AG09319 (cell line): Measurements from ENCODE around the gene LEP.
"Not testable (repeated sequence)": the region's sequence is repeated elsewhere in the genome, so short reads cannot be mapped to it uniquely, and the experiment has no call there.

Experiments
- DNase-seq: peaks from one replicate; pipeline ENCODE4 v3.0.0-alpha.2; 2010; ENCODE audit warnings: low read depth; ENCODE audit errors: extremely low read depth
- CTCF ChIP-seq: IDR thresholded peaks from 2 replicates; pipeline ENCODE4 v1.5.1; 2011; ENCODE audit warnings: low read depth, mild to moderate bottlenecking, inconsistent platforms, low read length, moderate library complexity

The LEP gene

DNA sequence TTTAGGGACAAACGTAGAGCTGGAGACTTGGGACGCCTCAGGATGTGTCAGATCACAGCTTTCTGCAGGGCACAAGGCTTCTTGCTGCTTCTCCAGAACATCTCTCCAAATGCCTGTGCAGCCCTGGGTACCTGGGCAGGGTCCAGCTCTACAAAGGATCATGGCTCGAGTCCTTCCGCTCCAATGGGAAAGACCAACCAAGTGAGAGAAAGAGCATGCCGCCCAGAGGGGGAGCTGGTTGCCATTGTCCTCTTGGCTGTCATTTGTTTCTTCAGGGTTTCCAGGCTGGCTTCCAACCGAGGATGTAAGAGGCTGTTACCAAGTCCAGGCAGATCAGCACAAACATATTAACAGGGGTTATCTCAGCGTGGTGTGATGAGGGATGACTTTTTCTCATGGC is 5.6 kb upstream of the LEP start:
- DNase-seq = no peak
- no peak for TF ChIP-seq CTCF

GRCh38 chr7:128236924-128237586 is 4.0 kb upstream of the LEP start:
- DNase-seq = no peak
- TF ChIP-seq CTCF = no peak

GRCh38 chr7:128239146-128239545 is 1.9 kb upstream of the LEP start:
- not testable (repeated sequence) for DNase-seq

DNA sequence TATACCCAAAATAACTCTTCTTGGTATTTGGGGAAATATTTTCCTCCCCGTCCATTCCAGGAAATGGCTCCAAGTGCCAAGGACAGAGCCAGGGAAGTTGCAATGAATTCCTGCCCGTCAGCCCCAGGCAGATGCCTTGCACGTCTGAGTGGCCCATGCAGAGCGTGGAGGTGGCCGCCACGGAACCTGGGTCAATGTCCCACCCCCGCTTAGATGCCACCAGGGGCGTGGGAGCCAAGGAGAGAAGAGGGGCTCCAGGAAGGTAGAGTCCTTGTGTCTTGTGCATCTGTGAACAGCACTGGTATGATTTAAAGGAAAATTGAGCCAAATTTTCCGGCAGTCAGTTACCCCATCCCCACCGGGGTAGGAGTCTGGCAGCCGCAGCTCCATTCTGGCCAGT is 1.6 kb downstream of the LEP start:
- TF ChIP-seq CTCF = no peak
- DNase-seq = no peak

GRCh38 chr7:128243273-128243672 is 2.2 kb downstream of the LEP start:
- no peak for TF ChIP-seq CTCF
- no peak for DNase-seq

GRCh38 chr7:128244861-128245260 is 3.8 kb downstream of the LEP start:
- no peak for TF ChIP-seq CTCF
- DNase-seq = no peak

- TF ChIP-seq CTCF = no peak
- no peak for DNase-seq
Measured at GRCh38 chr7:128247108-128247507, 6.0 kb downstream of the LEP start.

GRCh38 chr7:128247640-128248194 is 6.6 kb downstream of the LEP start:
- DNase-seq = no peak
- no peak for TF ChIP-seq CTCF
